Measurements from ENCODE around the gene SPATA24. TPM values are rescaled to one million over a fixed set of nuclear protein-coding genes. Genes with fewer than 3 reads are reported as not detected.
"Not testable (repeated sequence)": the region's sequence is repeated elsewhere in the genome, so short reads cannot be mapped to it uniquely, and the experiment has no call there.

The SPATA24 gene
- total RNA-seq, 6 experiments from 2014 or later = 4.0 to 6.9 (median 5.2) TPM

DNA sequence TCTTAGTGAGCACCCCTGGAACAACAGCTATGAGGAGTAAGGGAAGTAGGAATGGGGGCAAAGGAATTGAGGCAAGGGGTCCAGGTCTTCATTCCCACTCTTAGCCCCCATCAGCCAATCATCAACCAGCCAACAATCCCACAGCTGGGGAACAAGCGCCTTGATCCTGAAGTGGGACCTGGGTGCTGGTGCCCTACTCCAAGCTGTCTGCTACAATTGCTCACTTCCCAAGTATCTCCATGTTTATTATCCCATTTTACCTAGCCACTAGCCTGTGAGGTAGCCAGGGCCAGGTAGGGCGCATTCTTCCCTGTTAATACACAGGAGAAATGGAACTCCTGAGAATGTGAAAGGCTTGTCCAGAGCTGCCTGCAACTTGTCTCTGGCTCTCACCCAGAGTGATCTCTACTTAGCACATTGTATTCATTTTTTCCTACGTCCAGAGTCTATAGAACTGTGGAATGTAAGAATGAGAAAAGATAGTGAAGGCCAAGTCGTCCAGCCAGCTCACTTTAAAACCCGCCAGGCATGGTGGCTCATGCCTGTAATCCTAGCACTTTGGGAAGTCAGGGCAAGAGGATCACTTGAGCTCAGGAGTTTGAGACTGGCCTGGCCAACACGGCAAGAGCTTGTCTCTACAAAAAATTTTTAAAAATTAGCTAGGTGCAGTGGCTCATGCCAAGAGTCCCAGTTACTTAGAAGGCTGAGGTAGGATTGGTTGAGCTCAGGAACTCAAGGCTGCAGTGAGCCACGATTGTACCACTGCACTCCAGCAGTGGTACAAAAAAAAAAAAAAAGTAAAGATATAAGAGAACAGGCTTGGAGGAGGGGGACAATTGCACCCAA lies 41.7 kb upstream of the SPATA24 start:
- peak overlapping the region; percentile 83 for H3K27ac Mint-ChIP-seq
- no peaks in the 10 kb centered on the region for H3K36me3 Mint-ChIP-seq (ENCODE audit: low read depth)
- peaks cover 3% of the 10 kb centered on the region; the same call in 1 of the 2 replicates for H3K27me3 Mint-ChIP-seq (ENCODE audit: insufficient read depth)
- H3K4me1 Mint-ChIP-seq (ENCODE audit: low read depth) = peaks cover 60% of the 10 kb centered on the region
- peak overlapping the region; percentile 63 for H3K4me3 Mint-ChIP-seq
- DNase-seq = peak; percentile 78
- TF ChIP-seq, protein P1, sequence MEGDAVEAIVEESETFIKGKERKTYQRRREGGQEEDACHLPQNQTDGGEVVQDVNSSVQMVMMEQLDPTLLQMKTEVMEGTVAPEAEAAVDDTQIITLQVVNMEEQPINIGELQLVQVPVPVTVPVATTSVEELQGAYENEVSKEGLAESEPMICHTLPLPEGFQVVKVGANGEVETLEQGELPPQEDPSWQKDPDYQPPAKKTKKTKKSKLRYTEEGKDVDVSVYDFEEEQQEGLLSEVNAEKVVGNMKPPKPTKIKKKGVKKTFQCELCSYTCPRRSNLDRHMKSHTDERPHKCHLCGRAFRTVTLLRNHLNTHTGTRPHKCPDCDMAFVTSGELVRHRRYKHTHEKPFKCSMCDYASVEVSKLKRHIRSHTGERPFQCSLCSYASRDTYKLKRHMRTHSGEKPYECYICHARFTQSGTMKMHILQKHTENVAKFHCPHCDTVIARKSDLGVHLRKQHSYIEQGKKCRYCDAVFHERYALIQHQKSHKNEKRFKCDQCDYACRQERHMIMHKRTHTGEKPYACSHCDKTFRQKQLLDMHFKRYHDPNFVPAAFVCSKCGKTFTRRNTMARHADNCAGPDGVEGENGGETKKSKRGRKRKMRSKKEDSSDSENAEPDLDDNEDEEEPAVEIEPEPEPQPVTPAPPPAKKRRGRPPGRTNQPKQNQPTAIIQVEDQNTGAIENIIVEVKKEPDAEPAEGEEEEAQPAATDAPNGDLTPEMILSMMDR (IDR thresholded peaks at IDR 0.05) = no peak
- H3K9me3 Mint-ChIP-seq = no peaks in the 10 kb centered on the region

DNA sequence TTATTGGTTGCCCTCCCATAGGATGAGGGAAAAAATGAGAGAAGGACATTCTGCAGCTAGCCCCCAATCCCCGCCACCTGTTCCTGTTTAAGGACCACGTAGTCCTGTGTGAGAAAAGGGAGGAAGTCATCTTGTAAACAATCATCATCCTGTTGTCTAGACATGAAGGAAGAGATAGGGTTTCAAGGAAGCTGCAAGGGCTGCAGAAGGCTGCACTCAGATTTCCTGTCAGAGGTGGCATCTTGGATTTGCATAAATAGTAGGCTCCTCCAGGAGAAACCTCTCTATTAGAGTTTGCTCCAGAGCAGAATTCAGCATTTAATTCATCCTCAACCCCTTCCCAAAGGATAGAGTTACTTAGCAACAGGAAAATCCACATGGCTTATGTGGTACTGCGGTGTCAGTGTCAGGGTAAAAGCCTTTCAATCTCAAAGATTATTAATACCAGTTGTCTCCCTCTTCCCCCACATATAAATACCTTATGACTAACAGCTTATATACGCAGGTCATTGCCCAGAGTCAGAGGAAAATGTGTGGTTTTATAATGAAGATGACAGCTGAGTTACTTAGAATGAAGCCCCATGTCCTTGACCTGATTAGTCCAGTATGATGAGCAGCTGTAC lies 40.1 kb upstream of the SPATA24 start:
- peak overlapping the region; percentile 35 for H3K4me3 Mint-ChIP-seq

DNA sequence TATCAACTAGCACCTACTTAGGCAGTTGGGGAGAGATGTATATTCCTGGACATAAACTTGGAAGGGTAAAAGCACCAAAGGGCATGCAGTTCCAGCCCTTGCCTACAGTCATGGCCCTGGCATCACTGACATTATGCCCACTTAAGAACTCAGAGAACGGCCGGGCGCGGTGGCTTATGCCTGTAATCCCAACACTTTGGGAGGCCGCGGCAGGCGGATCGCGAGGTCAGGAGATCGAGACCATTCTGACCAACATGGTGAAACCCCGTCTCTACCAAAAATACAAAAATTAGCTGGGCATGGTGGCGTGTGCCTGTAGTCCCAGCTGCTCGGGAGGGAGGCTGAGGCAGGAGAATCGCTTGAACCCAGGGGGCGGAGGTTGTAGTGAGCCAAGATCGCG lies 36.5 kb upstream of the SPATA24 start:
- not testable (repeated sequence) for H3K9me3 Mint-ChIP-seq; H3K27ac Mint-ChIP-seq; H3K36me3 Mint-ChIP-seq (ENCODE audit: low read depth); H3K4me3 Mint-ChIP-seq; DNase-seq; H3K27me3 Mint-ChIP-seq (ENCODE audit: insufficient read depth)
- peaks cover 54% of the 10 kb centered on the region for H3K4me1 Mint-ChIP-seq (ENCODE audit: low read depth)

More for the DNA sequence above, 40.1 kb upstream of the SPATA24 start:
- peaks cover 70% of the 10 kb centered on the region for H3K4me1 Mint-ChIP-seq (ENCODE audit: low read depth)
- H3K36me3 Mint-ChIP-seq (ENCODE audit: low read depth) = no peaks in the 10 kb centered on the region
- H3K27me3 Mint-ChIP-seq (ENCODE audit: insufficient read depth) = peaks cover 3% of the 10 kb centered on the region; the same call in 1 of the 2 replicates
- no peaks in the 10 kb centered on the region for H3K9me3 Mint-ChIP-seq
- TF ChIP-seq, protein P1 (IDR thresholded peaks at IDR 0.05) = no peak
- peak overlapping the region; percentile 90 for H3K27ac Mint-ChIP-seq
- DNase-seq = peak; percentile 87

DNA sequence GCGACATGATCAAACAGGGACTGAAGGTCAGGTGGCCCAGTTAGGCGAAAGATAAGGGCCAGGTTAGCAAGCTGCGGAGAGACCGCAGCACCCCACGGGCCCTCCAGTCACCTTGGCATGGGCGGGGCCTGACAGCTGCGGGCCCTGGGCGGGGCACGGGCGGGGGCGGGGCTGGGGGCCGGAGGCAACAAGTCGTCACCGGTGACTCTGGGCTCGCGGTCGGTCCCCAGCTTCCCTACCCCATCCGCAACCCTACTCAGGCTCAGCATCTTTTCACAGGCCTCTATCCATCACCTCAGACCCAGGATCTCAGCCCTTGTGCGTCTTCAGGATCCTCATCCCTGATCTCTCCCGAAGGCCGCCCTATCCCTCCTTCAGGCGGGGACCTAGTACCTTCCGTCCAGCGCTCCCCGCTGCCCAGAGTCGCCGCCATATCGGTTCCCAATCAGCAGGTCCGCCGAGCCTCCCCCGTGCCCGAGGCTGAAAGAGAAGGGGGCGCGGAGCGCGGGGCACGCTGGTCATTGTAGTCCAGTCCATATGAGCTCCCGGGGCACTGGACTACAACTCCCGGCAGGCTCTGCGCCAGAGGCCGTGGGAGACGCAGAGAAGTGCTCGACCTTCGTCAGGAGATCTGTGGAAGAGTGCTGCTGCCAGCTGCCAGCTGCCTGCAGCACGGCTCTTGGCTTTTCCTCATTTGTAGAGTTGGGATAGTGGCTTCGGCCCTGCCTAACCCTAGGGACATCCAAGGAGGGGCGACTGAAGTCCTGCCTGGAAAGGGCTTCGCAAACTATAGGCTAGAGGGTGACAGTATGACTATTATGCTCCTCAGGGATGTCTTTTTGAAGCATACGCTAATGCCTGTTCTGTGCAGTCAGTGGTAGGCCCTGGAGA lies 35.4 kb upstream of the SPATA24 start, which contains the start of gene DNAJC18:
TSS of gene DNAJC18 (minus strand) at position 513 of the 891 bp plus-strand sequence. CDS start at position 433, 80 bp downstream.
- TF ChIP-seq, protein P1 (IDR thresholded peaks at IDR 0.05) = no peak
- Mint-ChIP-seq H3K9me3 (no peaks in the 10 kb centered on the region), H3K27ac (peak within 1 kb of the TSS; percentile 97), H3K4me1 (ENCODE audit: low read depth) (peaks cover 42% of the 10 kb centered on the region), H3K36me3 (ENCODE audit: low read depth) (no peaks in the 10 kb centered on the region), H3K27me3 (ENCODE audit: insufficient read depth) (no peaks in the 10 kb centered on the region; the same call in 1 of the 2 replicates), H3K4me3 (peak within 1 kb of the TSS; percentile 97)
- peak; percentile 81 for DNase-seq

DNA sequence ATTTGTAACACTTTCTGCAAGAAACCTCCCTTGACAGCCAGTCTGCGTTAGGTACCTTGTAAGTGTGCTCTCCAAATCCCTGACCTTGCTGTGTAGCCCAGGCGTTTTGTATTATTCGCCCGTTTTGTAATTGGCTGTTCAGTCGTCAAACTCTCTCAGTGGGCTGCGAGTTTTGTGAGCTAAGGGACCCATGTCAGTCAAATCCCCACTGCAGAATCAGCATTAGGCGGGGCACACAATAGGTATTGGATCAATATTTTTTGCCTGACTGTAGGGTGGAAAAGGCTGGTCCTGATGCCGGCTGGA lies 34.8 kb upstream of the SPATA24 start:
- peak overlapping the region; percentile 97 for H3K27ac Mint-ChIP-seq

More for the DNA sequence above, 34.8 kb upstream of the SPATA24 start:
- Mint-ChIP-seq H3K36me3 (ENCODE audit: low read depth) (no peaks in the 10 kb centered on the region), H3K4me1 (ENCODE audit: low read depth) (peaks cover 36% of the 10 kb centered on the region), H3K9me3 (no peaks in the 10 kb centered on the region), H3K4me3 (peak overlapping the region; percentile 97), H3K27me3 (ENCODE audit: insufficient read depth) (no peaks in the 10 kb centered on the region; the same call in 1 of the 2 replicates)
- no peak for DNase-seq
- TF ChIP-seq, protein P1 (IDR thresholded peaks at IDR 0.05) = no peak
